ENCODE data around the gene SLC38A1.
"Not testable (repeated sequence)": the region's sequence is repeated elsewhere in the genome, so short reads cannot be mapped to it uniquely, and the experiment has no call there.

The SLC38A1 gene

DNA sequence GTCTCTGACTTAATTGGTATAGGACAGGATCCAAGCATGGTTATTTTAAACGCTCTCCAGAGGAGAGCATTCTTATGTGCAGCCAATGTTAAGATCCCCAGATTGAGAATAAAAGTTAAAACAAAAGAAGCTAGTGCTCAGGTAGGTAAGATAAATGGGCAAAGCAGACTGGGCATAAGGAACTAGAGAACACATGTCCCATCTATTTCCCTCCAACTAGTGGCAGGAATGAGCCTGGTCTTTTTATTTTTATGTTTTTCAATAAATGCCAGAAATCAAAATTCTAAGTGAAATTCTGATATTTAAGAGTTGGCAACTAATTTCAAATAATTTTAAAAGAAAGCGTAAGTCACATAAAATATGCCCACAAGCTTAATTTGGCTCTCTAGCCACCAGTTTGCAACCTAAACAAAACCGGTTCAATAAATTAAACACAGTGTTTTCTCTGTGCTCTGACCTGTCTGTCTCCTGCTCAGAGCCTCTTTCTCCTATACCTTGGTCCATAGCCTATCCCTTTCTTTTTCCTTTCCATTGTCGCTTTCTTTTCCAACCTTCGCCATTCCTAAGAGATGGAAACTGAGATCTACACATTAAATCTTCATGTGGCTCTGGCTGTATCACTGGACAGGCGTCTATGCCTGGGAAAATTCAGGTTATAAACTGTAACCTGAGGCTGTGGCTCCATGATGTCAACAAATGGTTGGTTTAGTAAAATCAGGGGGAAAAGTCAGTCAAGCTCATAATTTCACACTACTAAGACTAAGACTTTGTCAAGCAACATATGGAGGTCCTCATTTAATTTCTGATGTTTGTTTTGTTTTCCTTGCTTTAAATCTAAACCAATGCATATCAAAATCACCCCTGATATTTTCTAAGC, 5.5 kb downstream of the SLC38A1 start:
- no peak for DNase-seq

DNA sequence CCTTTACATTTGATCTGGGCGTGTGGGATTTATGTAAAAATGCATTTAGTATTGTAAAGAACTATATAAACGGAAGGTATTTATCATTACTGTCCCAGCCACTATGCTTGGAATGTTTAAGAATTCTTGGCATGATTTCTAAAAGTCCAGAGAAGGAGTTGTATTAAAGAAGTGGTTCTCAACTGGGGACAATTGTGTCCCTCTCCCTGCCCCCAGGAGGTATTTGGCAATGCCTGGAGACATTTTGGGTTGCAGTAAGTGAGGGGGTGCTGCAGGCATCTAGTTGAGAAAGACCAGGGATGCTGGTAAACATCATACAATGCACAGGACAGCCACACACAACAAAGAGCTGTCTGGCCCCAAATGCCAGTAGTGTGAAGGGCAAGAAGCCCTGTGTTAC, 7.2 kb downstream of the SLC38A1 start:
- no peak for DNase-seq

DNA sequence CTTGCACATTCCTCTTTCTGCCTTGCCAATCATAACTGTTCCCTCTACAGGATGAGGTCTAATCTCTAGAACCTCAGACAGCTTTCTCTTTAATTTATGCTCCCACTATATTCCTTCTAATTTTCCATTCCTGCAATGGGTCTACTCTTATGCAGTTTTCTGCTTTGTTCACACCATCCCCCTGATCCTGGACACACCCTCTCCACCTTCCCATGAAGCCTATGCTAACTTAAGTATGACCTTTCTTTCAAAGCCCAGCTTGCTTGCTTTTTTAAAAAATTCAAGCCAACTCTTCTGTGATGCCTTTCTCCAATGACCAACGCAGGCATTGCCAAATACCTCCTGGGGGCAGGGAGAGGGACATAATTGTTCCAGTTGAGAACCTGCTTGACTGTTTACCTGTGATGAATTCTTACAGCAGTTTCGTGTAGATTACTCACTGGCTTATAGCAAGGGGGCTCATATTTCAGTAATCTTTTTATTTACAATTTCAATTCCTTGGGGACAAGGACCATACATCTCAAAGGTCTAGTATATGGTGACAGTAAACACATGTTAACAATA, 7.8 kb downstream of the SLC38A1 start:
- no peak for DNase-seq

DNA sequence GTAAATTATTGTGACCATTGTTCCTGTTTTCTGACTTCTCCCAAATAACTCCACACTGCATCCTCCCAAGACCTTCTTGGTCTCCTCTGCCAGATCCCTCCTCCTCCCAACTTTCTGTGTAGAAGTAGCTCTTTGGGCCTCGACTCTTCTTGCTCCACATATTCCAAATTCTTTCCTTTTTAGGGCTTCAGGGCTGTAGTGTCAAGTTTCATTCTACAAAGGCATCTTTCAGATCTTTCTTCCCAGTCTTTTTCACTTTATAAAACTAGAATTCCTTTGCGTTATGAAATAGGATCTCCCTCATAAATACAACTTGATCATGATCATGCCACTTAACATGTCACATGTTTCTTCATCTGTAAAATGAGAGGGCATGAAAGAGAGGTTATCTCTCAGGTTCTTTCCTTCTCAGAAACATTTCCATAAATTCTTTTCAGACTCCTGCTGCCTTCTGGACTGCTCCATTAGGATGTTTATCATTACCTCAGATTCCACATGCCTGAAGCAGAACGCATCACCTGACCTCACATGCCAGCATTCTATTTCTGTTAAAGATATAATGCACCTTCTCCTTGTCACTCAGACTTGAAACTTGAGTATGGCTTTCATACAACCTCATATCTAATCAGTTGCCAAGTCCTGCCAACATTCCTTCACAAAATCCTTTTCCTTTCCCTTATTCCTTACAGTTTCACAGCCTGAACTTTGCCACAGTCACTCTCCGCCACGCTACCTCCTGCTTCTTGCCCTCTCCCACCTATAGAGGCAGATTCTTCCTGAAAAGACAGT, 8.5 kb downstream of the SLC38A1 start:
- DNase-seq, result no peak

DNA sequence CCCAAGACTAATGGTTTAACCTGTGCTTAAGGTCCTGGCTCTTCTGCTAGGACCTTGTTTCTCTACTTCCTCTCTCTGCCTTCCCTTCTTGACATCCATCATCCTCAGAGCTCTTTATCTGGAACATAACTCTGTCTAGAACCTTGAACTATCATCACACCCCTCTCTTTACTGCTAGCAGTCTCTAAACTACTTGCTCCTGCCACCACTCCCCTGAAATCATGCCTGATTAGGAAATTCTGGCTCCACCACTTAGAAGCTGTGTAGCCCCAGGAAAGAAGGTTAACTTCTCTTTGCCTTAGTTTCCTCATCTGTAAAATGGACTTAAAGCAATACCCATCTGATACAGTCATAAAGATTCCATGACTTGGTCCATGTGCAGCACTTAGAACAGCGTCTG, 9.1 kb downstream of the SLC38A1 start:
- DNase-seq, result no peak

DNA sequence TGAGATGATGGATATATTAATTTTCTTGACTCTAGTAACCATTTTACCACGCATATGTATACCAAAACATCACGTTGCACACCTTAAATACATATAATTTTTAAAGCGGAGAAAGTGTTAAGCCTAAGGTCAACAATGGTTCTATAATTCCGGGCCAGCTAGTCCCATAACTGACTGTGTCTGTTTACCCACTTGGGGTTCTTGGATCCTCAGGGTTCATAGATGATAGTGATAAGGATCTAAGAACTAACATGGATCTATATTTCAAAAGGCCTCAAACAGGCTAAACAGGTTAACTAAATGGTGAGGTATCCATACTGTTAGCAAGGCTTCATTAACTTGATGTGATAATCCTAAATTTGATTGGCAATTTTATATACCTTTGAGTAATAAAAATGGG, 9.8 kb downstream of the SLC38A1 start:
- DNase-seq, result no peak

DNA sequence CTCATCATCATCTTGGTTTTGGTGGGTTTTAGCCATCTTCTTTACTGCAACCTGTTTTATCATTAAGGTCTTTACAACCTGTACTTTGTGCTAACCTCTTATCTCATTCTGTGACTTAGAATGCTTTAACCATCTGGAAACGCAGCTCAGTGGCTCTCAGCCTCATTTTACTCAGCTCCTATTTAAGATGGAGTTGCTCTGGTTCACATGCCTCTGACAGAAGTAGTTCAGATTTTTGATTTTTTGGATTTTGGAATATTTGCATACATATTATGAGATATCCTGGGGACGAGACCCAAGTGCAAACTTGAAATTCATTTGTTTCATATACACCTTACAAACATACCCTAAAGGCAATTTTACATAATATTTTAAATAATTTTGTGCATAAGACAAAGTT, 10.7 kb downstream of the SLC38A1 start:
- no peak for DNase-seq

DNA sequence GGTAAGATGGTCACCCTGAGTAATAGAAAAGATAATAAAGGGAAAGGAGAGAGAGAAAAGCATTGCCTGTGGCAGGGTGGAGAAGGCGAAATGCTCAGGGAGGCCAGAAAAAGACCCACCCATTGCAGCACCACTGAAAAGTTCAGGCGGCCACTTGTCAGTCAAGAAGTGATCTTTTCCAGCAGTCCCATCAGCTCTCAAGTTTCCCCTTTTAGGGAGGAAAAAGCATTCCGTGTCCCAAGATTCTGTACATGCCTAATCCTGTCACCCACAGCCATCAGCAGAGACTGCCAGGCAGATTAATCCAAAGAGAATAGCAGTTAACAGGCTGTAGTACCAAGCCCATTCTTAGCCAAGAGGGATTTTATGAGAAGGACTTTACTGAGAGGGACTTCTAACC, 11.9 kb downstream of the SLC38A1 start:
- no peak for DNase-seq

DNA sequence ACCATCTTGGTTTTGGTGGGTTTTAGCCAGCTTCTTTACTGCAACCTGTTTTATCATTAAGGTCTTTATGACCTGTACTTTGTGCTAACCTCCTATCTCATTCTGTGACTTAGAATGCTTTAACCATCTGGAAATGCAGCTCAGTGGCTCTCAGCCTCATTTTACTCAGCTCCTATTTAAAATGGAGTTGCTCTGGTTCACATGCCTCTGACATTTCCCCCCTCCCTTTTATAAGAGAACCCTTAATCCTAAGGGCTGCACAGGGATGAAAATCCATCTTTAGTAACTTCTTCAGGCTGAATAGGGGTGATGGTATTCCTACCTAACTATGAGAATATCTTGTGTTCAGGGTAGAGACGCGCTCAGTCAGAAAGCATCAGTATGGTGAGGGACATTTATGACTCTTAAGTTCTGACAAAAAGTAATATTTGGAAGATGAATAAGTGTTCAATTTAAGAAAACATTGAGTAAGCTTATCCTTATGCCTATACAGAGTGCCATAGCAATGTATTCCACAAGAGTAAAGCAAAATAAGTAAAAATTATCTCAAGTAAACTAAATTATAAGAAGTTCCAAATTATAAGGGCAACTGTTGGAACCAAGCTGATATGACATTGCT, 15.2 kb downstream of the SLC38A1 start:
- no peak for DNase-seq

DNA sequence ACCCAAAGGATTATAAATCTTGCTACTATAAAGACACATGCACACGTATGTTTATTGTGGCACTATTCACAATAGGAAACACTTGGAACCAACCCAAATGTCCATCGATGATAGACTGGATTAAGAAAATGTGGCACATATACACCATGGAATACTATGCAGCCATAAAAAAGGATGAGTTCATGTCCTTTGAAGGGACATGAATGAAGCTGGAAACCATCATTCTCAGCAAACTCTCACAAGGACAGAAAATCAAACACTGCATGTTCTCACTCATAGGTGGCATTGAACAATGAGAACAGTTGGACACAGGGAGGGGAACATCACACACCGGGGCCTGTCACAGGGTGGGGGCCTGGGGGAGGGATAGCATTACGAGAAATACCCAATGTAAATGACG, 16.8 kb downstream of the SLC38A1 start:
- not testable (repeated sequence) for DNase-seq

DNA sequence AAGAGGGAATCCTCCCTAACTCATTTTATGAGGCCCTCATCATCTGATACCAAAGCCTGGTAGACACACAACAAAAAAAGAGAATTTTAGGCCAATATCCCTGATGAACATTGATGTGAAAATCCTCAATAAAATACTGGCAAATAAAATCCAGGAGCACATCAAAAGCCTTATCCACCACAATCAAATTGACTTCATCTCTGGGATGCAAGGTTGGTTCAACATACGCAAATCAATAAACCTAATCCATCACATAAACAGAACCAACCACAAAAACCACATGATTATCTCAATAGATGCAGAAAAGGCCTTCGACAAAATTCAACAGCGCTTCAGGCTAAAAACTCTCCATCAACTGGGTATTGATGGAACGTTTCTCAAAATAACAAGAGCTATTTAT, 18.9 kb downstream of the SLC38A1 start:
- not testable (repeated sequence) for DNase-seq

DNA sequence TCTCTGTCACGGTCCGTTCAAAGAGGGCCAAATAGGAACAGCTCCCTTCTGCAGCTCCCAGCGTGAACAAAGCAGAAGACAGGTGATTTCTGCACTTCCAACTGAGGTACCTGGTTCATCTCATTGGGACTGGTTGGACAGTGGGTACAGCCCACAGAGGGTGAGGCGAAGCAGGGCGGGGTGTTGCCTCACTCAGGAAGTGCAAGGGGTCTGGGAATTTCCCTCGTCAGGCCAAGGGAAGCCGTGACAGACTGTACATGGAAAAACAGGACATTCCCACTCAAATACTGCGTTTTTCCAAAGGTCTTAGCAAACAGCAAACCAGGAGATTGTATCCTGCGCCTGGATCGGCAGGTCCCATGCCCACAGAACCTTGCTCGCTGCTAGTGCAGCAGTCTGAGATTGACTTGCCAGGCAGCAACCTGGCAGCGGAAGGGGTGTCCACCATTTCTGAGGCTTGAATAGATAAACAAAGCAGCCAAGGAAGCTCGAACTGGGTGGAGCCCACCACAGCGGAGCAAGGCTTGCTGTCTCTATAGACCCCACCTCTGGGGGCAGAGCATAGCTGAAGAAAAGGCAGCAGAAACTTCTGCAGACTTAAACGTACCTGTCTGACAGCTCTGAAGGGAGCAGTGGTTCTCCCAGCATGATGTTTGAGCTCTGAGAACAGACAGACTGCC, 22.7 kb downstream of the SLC38A1 start:
- DNase-seq, result no peak

DNA sequence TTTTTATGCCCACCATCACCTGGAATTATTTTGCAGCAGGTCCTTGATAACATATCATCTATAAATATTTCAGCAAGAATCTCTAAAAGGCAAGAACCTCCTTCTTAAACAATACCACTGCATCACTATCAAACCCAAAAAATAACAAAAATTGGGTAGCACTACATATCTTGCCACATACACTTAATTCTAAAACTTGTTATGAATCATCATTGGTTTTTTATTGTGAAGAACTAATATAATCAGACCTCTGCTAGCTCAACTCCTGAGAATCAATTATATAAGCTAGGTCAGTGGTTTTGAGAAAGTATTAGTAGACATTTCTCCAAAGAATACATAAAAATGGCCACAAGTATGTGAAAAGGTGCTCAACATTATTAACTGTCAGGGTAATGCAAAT, 23.8 kb downstream of the SLC38A1 start:
- DNase-seq, result no peak

DNA sequence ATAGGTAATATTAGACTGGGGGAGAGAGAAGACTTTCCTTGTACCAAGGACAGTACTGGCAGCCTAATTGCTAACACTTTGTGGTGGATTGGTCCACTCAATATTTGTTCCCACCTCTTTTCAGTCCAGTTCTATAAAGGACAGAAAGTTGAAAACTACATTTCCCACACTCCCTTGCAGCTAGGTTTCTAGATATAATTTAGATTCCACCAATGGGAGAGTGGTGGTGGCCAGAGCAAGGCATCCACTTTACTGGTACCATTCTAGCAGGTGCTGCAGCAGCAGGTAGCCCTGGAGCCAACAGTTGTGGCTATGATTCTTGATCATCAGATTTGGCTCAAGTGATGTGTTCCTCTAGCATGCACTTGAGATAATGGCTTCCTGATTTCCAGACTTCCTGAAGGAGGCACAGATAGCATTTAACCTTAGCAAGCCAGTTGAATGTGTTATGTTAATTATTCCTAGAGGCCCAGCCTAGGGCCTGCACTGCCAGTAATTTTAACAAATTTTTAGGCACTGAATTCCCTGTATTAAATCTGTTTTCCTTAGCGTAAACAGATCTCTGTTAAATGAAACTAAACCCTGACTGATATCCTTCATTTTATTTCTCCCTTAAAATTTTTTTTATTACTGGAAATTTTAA, 24.4 kb downstream of the SLC38A1 start:
- DNase-seq, result no peak

DNA sequence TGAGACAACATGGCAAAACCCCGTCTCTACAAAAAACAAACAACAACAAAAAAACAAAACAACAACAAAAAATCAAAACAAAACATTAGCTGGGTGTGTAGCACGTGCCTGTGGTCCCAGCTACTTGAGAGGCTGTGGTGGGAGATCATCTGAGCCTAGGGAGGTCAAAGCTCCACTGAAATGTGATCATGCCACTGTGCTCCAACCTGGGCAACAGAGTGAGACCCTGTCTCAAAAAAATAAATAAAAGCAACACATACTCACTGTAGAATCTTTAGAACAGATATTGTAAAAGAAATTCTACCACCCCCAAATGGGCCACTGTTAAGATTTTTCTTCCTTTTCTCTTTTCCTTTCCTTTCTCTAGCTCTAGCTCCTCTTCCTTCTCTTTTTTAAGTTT, 26.3 kb downstream of the SLC38A1 start:
- DNase-seq, result no peak

DNA sequence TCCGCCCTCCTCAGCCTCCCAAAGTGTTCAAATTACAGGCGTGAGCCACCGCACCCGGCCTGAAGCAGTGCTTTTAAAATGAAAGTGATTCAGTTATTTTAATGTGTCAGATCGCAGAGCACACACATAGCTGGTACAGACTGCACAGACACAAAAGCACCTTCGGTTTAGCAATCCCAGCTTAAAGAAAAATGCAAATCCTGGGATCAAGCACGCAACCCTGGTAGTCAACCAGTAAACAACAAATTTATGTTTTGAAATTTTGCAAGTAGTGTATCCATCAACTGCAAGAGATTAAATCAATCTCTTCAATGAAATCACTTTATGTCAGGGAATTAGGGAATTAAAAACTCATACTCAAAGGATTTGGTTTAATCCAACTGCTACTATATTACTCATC, 28.4 kb downstream of the SLC38A1 start:
- no peak for DNase-seq

DNA sequence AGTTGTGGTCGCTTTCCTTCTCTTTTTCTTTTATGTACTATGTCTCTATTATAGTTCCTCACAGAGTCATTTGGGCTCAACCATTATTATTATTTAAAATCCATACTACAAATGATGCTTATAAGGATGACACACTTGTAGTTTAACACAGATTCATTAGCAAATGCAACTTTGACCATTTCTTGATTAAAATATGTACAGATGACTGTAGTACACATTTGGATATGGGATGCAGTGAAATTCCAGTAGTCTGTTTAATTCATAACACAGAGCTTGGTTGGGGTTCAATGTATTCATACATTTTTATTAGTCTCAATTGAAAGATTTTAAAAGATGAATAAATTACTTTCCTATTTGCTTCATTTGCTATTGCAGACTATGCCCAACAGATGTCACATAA, 30.0 kb downstream of the SLC38A1 start:
- DNase-seq, result no peak

DNA sequence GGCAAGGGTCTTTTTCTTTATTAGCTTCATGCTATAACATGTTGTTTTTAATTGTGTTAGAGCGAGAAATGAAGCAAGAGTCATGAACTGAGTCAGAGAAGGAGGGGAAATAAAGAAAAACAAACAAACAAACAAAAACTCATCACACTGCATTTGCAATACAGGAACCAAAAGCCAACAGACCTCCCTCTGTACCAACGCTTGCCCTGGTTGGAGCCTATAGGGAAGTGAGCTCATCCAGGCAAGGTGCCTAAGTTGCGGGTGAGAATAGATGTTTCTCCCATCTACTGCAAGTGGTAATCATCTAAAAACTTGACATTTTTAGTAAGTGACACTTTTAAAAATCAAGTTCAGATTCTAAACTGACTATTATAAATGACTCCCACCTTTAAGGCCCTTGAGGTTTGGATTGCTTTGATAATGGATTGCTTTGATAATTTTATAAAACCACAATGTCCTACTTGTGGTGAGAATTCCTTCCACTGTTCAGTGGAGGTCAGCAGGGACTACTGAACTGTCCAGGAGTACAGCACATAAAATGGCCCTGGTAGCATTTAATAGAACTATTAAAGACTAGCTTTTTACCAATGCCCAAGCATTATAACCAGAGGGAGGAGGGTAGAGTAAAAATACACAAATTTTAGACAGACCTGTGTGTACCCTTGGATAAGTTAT, 31.3 kb downstream of the SLC38A1 start:
- no peak for DNase-seq

DNA sequence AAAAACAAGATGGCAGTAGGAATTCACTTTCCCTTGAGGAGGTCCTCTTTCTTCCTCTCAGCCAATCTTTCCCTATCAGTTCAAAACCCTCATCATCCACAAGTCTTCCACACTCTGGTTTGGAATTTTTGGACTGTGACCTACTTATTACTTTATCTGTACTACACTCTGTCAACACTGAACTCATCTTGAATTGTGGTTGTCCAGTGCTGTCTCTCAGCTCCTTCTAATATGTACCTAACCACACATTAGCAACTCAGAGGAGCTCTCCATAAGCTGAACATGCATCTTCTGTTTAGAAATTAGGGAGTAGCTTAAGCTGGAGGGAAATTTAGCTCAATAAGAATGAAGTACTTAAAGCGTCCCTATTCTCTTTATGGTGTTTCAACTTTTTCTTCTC, 34.8 kb downstream of the SLC38A1 start:
- no peak for DNase-seq

DNA sequence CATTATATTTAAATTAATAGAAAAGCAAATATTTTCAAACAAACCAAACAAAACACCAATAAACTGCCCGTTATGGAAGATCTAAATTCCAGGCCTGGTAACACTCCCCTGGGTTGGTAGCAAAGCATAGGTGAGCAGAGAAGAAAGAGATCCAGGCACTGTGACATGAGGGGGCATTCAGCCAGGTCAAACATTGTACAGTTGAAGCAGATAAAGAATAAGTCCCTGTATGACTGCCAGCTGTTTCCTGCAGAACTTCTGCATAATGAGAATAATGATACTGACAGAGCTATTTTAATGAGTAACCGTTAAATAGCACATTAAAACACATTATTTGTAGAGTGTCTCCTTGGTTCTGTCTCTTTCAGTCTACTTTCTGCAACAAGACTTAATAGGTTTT, 35.4 kb downstream of the SLC38A1 start:
- no peak for DNase-seq

DNA sequence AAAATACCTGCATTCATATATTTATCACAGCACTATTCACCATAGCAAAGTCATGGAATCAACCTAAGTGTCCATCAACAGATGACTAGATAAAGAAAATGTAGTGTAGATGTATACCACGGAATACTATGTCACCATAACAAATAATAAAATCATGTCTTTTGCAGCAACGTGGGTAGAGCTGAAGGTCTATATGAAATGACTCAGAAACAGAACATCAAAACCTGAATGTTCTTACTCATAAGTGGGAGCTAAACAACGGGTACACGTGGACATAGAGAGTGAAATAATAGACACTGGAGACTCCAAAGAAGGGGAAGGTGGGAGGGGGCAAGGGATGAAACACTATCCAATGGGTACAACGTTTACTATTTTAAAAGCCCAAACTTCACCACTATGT, 37.9 kb downstream of the SLC38A1 start:
- no peak for DNase-seq

DNA sequence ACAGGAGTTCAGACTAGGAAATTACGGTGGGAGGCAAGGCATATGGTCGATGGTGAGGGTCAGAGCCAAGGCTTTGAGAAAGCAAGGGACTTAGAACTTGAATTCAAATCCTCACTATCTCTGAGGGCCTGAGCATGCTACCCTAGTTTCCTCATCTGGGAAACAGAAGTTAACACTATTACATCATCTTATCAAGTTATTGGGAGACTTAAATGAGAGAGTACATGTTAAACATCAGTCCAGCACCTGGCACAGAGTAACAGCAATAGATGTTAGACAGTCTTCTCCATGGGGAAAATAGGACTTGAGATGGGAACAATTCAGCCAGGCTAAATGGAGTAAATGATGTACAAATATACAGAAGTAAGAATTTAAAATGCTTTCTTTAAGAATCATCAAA, 38.5 kb downstream of the SLC38A1 start:
- no peak for DNase-seq
